ENCODE results near the gene LLGL2. TPM values are rescaled to one million over a fixed set of nuclear protein-coding genes. Genes with fewer than 3 reads are reported as not detected.

LLGL2 gene
- total RNA-seq, 1 experiment from 2014 or later, result 165 TPM

DNA sequence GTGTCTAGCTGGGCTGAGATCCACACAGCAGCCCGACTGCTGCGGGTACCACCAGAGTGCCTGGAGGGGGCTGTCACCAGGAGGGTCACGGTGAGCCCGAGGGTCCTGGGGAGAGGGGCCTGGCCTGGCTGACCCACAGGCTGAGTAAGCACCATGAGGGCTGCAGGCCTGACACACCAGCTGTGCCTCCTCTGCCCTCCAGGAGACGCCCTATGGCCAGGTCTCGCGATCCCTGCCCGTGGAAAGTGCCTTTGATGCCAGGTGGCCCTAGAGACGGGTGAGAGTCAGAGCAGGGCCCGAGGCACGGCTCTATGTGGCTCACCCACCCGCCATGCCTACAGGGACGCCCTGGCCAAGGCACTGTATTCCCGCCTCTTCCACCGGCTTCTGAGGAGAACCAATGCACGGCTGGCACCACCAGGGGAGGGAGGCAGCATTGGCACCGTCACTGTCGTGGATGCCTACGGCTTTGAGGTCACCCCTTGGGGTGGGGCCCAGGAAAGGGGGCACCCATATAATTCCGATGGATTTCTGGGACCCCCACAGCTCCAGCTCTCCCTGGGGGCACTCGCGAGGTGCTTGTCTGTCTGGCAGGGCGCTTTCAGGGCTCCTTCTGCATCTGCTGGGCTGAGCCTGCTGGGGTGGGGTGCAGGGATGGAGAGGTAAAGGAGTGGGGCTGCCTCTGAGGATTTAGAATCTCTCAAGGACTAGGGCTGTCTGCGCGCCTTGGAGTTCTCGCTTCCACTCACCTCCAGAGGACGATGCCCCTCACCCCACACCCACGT is 69.2 kb downstream of the LLGL2 start:
- POLR2A ChIA-PET, result no interaction called here
- H3K4me3 Mint-ChIP-seq (ENCODE audit: unreplicated experiment), result no peak overlapping the region
- H3K9me3 Mint-ChIP-seq (ENCODE audit: unreplicated experiment), result no peaks in the 10 kb centered on the region

DNA sequence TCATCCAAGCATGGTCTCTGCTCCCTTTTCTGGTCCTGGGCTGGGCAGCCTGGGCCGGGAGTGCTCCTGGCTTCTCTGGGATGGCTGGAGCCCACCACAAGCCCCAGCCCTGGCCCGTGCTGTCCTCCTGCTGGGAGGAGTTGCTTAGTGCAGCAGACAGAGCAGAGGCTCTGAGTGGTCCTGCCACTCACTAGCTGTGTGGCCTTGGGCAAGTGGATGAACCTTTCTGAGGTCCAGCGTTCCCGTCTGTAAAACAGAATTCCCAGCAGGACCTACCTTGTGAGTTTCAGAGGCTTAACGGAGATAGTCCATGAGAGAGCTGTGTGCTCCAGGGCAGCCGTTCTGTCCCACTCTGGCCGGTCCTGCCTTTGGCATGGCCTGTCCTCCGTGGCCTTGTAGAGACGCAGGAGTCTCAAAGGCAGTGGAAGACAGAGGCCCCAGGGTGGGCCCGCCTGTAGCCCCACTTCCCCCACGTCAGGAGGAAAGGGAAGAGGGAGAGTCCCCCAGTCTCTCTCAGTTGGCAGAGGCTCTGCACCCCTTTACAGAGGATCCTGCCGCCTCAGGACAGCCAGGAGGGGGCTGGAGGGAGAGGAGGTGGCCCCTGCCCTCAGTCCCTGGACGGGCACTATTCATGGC is 69.9 kb downstream of the LLGL2 start:
- Mint-ChIP-seq H3K27me3 (ENCODE audit: insufficient read depth, unreplicated experiment) (no peaks in the 10 kb centered on the region), H3K4me3 (ENCODE audit: unreplicated experiment) (no peak overlapping the region), H3K4me1 (ENCODE audit: low read depth, unreplicated experiment) (no peaks in the 10 kb centered on the region), H3K9me3 (ENCODE audit: unreplicated experiment) (no peaks in the 10 kb centered on the region), H3K36me3 (ENCODE audit: insufficient read depth, unreplicated experiment) (no peaks in the 10 kb centered on the region), H3K27ac (ENCODE audit: unreplicated experiment) (no peak overlapping the region)
- Histone ChIP-seq H3K4me1 (no peaks in the 10 kb centered on the region), H3K4me3 (ENCODE audit: low read depth, low read length) (no peak overlapping the region), H3K27me3 (replicated peaks; ENCODE audit: control insufficient read depth, insufficient read depth, low read length) (no peaks in the 10 kb centered on the region), H3K36me3 (ENCODE audit: control insufficient read depth, insufficient read depth, low read length) (no peaks in the 10 kb centered on the region), H3K9me3 (no peaks in the 10 kb centered on the region)
- intact Hi-C loops (cut with micrococcal nuclease; ENCODE audit: unreplicated experiment), result no loop called here
- no peak for DNase-seq
- ChIA-PET CTCF (interaction anchor here (1.0 kb wide), 1 partner anchor 38 kb away, joined by 4 read pairs; the partner anchor contains the start of gene SMIM5), POLR2A (no interaction called here)
- BruUV-seq (replicated peaks), result no TSS peak
- TF ChIP-seq, protein P1, sequence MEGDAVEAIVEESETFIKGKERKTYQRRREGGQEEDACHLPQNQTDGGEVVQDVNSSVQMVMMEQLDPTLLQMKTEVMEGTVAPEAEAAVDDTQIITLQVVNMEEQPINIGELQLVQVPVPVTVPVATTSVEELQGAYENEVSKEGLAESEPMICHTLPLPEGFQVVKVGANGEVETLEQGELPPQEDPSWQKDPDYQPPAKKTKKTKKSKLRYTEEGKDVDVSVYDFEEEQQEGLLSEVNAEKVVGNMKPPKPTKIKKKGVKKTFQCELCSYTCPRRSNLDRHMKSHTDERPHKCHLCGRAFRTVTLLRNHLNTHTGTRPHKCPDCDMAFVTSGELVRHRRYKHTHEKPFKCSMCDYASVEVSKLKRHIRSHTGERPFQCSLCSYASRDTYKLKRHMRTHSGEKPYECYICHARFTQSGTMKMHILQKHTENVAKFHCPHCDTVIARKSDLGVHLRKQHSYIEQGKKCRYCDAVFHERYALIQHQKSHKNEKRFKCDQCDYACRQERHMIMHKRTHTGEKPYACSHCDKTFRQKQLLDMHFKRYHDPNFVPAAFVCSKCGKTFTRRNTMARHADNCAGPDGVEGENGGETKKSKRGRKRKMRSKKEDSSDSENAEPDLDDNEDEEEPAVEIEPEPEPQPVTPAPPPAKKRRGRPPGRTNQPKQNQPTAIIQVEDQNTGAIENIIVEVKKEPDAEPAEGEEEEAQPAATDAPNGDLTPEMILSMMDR (IDR thresholded peaks at IDR 0.05; ENCODE audit: insufficient read depth in 1 of 2, low read depth in 1 of 2, low read length in 1 of 2, severe bottlenecking in 1 of 2, unreplicated experiment in 1 of 2), result no peak

More for the DNA sequence above, 69.2 kb downstream of the LLGL2 start:
- H3K36me3 ChIP-seq (ENCODE audit: control insufficient read depth, insufficient read depth, low read length), result no peaks in the 10 kb centered on the region
- H3K4me3 ChIP-seq (ENCODE audit: low read depth, low read length), result no peak overlapping the region
- H3K27me3 ChIP-seq (replicated peaks; ENCODE audit: control insufficient read depth, insufficient read depth, low read length), result no peaks in the 10 kb centered on the region
- peak in 1 of 2 experiments; percentile 38 for DNase-seq
- Mint-ChIP-seq H3K27me3 (ENCODE audit: insufficient read depth, unreplicated experiment) (no peaks in the 10 kb centered on the region), H3K36me3 (ENCODE audit: insufficient read depth, unreplicated experiment) (no peaks in the 10 kb centered on the region), H3K4me1 (ENCODE audit: low read depth, unreplicated experiment) (no peaks in the 10 kb centered on the region), H3K27ac (ENCODE audit: unreplicated experiment) (no peak overlapping the region)
- H3K9me3 ChIP-seq, result no peaks in the 10 kb centered on the region
- TF ChIP-seq, protein P1 (IDR thresholded peaks at IDR 0.05; ENCODE audit: insufficient read depth in 1 of 2, low read depth in 1 of 2, low read length in 1 of 2, severe bottlenecking in 1 of 2, unreplicated experiment in 1 of 2), result no peak
- intact Hi-C loops (cut with micrococcal nuclease; ENCODE audit: unreplicated experiment), result no loop called here
- peaks cover 4% of the 10 kb centered on the region; the same call in 1 of the 2 replicates for H3K4me1 ChIP-seq
- CTCF ChIA-PET, result no interaction called here
- BruUV-seq (replicated peaks), result no TSS peak

DNA sequence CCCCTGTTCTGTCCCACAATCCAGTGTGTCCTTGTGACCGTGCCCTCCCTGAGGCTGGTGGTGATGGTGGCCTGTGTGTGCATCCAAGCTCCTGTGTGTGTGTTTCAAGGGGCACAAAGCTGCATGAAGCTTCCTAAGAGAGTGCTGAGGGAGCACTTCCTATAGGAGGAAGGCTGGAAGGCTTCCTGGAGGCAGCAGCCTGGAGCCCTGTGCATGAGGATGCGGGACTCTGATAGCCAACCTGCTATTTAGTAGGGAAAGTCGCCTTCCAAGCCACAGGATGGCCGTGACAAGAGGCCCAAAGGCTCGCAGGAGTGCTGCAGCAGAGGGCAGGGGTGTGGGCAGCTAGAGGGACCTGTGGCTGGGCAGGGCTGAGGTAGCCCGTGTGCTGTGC is 70.4 kb downstream of the LLGL2 start:
- H3K4me3 Mint-ChIP-seq (ENCODE audit: unreplicated experiment), result no peak overlapping the region
- Histone ChIP-seq H3K27me3 (replicated peaks; ENCODE audit: control insufficient read depth, insufficient read depth, low read length) (no peaks in the 10 kb centered on the region), H3K4me3 (ENCODE audit: low read depth, low read length) (no peak overlapping the region), H3K4me1 (no peaks in the 10 kb centered on the region), H3K9me3 (no peaks in the 10 kb centered on the region), H3K36me3 (ENCODE audit: control insufficient read depth, insufficient read depth, low read length) (no peaks in the 10 kb centered on the region)
- BruUV-seq (replicated peaks), result no TSS peak
- TF ChIP-seq, protein P1 (IDR thresholded peaks at IDR 0.05; ENCODE audit: insufficient read depth in 1 of 2, low read depth in 1 of 2, low read length in 1 of 2, severe bottlenecking in 1 of 2, unreplicated experiment in 1 of 2), result no peak
- intact Hi-C loops (cut with micrococcal nuclease; ENCODE audit: unreplicated experiment), result no loop called here
- DNase-seq, result no peak
- no peaks in the 10 kb centered on the region for H3K4me1 Mint-ChIP-seq (ENCODE audit: low read depth, unreplicated experiment)
- no peaks in the 10 kb centered on the region for H3K27me3 Mint-ChIP-seq (ENCODE audit: insufficient read depth, unreplicated experiment)
- H3K27ac Mint-ChIP-seq (ENCODE audit: unreplicated experiment), result no peak overlapping the region
- H3K36me3 Mint-ChIP-seq (ENCODE audit: insufficient read depth, unreplicated experiment), result no peaks in the 10 kb centered on the region
- H3K9me3 Mint-ChIP-seq (ENCODE audit: unreplicated experiment), result no peaks in the 10 kb centered on the region
- CTCF ChIA-PET, result interaction anchor here (1.0 kb wide), 1 partner anchor 38 kb away, joined by 4 read pairs; the partner anchor contains the start of gene SMIM5
- POLR2A ChIA-PET, result no interaction called here

Measured in Caco-2 (cell line).